ENCODE measurements around the gene PLXDC1. TPM values are rescaled to one million over a fixed set of nuclear protein-coding genes. Genes with fewer than 3 reads are reported as not detected.

PLXDC1 gene
- total RNA-seq, 1 donor from 2014 or later = 0.52 TPM

- no peaks in the 10 kb centered on the region for H3K36me3 ChIP-seq (ENCODE audit: control insufficient read depth in 3 of 3, insufficient read depth in 3 of 3, low read length in 3 of 3)
- no peaks in the 10 kb centered on the region for H3K27me3 ChIP-seq (ENCODE audit: control insufficient read depth in 3 of 3, insufficient read depth in 3 of 3, low read length in 3 of 3)
- H3K4me3 ChIP-seq (ENCODE audit: low read length in 3 of 3) = no peak overlapping the region
- H3K27ac ChIP-seq (ENCODE audit: low read depth, low read length) = no peak overlapping the region
- H3K9me3 ChIP-seq (ENCODE audit: control insufficient read depth in 3 of 3, low read length in 3 of 3) = no peaks in the 10 kb centered on the region
- no peak overlapping the region for H3K9ac ChIP-seq (ENCODE audit: low read depth in 1 of 3, low read length in 3 of 3)
- peaks cover 10 to 25% (median 16%) of the 10 kb centered on the region in 3 donors for H3K4me1 ChIP-seq (ENCODE audit: control insufficient read depth in 3 of 3, insufficient read depth in 3 of 3, low read length in 3 of 3)
These were observed 10.5 kb upstream of the PLXDC1 start for GRCh38 chr17:39161962-39162361.

- no peaks in the 10 kb centered on the region for H3K36me3 ChIP-seq (ENCODE audit: control insufficient read depth in 3 of 3, insufficient read depth in 3 of 3, low read length in 3 of 3)
- H3K4me3 ChIP-seq (ENCODE audit: low read length in 3 of 3) = no peak overlapping the region
- H3K27me3 ChIP-seq (ENCODE audit: control insufficient read depth in 3 of 3, insufficient read depth in 3 of 3, low read length in 3 of 3) = no peaks in the 10 kb centered on the region
- H3K4me1 ChIP-seq (ENCODE audit: control insufficient read depth in 3 of 3, insufficient read depth in 3 of 3, low read length in 3 of 3) = peaks cover 0 to 8% (median 7%) of the 10 kb centered on the region in 3 donors
- no peak overlapping the region for H3K9ac ChIP-seq (ENCODE audit: low read depth in 1 of 3, low read length in 3 of 3)
- H3K27ac ChIP-seq (ENCODE audit: low read depth, low read length) = no peak overlapping the region
- H3K9me3 ChIP-seq (ENCODE audit: control insufficient read depth in 3 of 3, low read length in 3 of 3) = no peaks in the 10 kb centered on the region
These were observed 7.2 kb upstream of the PLXDC1 start for GRCh38 chr17:39158623-39159022.

GRCh38 chr17:39156491-39156890, 5.1 kb upstream of the PLXDC1 start:
- no peak overlapping the region for H3K27ac ChIP-seq (ENCODE audit: low read depth, low read length)
- peaks cover 0 to 4% (median 0%) of the 10 kb centered on the region in 3 donors for H3K27me3 ChIP-seq (ENCODE audit: control insufficient read depth in 3 of 3, insufficient read depth in 3 of 3, low read length in 3 of 3)
- no peaks in the 10 kb centered on the region for H3K9me3 ChIP-seq (ENCODE audit: control insufficient read depth in 3 of 3, low read length in 3 of 3)
- no peak overlapping the region for H3K9ac ChIP-seq (ENCODE audit: low read depth in 1 of 3, low read length in 3 of 3)
- no peaks in the 10 kb centered on the region for H3K36me3 ChIP-seq (ENCODE audit: control insufficient read depth in 3 of 3, insufficient read depth in 3 of 3, low read length in 3 of 3)
- H3K4me1 ChIP-seq (ENCODE audit: control insufficient read depth in 3 of 3, insufficient read depth in 3 of 3, low read length in 3 of 3) = peaks cover 16 to 27% (median 20%) of the 10 kb centered on the region in 3 donors
- H3K4me3 ChIP-seq (ENCODE audit: low read length in 3 of 3) = no peak overlapping the region

- Histone ChIP-seq H3K9me3 (ENCODE audit: control insufficient read depth in 3 of 3, low read length in 3 of 3) (no peaks in the 10 kb centered on the region), H3K36me3 (ENCODE audit: control insufficient read depth in 3 of 3, insufficient read depth in 3 of 3, low read length in 3 of 3) (no peaks in the 10 kb centered on the region), H3K4me1 (ENCODE audit: control insufficient read depth in 3 of 3, insufficient read depth in 3 of 3, low read length in 3 of 3) (peaks cover 18 to 33% (median 20%) of the 10 kb centered on the region in 3 donors), H3K9ac (ENCODE audit: low read depth in 1 of 3, low read length in 3 of 3) (no peak overlapping the region), H3K27me3 (ENCODE audit: control insufficient read depth in 3 of 3, insufficient read depth in 3 of 3, low read length in 3 of 3) (peaks cover 4 to 9% (median 7%) of the 10 kb centered on the region in 3 donors), H3K4me3 (ENCODE audit: low read length in 3 of 3) (no peak overlapping the region), H3K27ac (ENCODE audit: low read depth, low read length) (no peak overlapping the region)
These were observed 4.2 kb upstream of the PLXDC1 start for GRCh38 chr17:39155654-39156053.

- H3K9ac ChIP-seq (ENCODE audit: low read depth in 1 of 3, low read length in 3 of 3) = peak overlapping the region; percentile 86 to 94 (median 89)
- H3K36me3 ChIP-seq (ENCODE audit: control insufficient read depth in 3 of 3, insufficient read depth in 3 of 3, low read length in 3 of 3) = no peaks in the 10 kb centered on the region
- peaks cover 11 to 21% (median 16%) of the 10 kb centered on the region in 3 donors for H3K27me3 ChIP-seq (ENCODE audit: control insufficient read depth in 3 of 3, insufficient read depth in 3 of 3, low read length in 3 of 3)
- peak overlapping the region; percentile 92 to 96 (median 95) for H3K4me3 ChIP-seq (ENCODE audit: low read length in 3 of 3)
- H3K4me1 ChIP-seq (ENCODE audit: control insufficient read depth in 3 of 3, insufficient read depth in 3 of 3, low read length in 3 of 3) = peaks cover 23 to 33% (median 26%) of the 10 kb centered on the region in 3 donors
- peak overlapping the region; percentile 83 for H3K27ac ChIP-seq (ENCODE audit: low read depth, low read length)
- no peaks in the 10 kb centered on the region for H3K9me3 ChIP-seq (ENCODE audit: control insufficient read depth in 3 of 3, low read length in 3 of 3)
These were observed 2.2 kb upstream of the PLXDC1 start for GRCh38 chr17:39153599-39154051.

GRCh38 chr17:39151943-39152818, 744 bp upstream of the PLXDC1 start:
- no peaks in the 10 kb centered on the region for H3K36me3 ChIP-seq (ENCODE audit: control insufficient read depth in 3 of 3, insufficient read depth in 3 of 3, low read length in 3 of 3)
- H3K27ac ChIP-seq (ENCODE audit: low read depth, low read length) = peak overlapping the region; percentile 83
- peak overlapping the region; percentile 43 to 96 (median 95) for H3K4me3 ChIP-seq (ENCODE audit: low read length in 3 of 3)
- H3K27me3 ChIP-seq (ENCODE audit: control insufficient read depth in 3 of 3, insufficient read depth in 3 of 3, low read length in 3 of 3) = peaks cover 11 to 21% (median 16%) of the 10 kb centered on the region in 3 donors
- peak overlapping the region in 2 of 3 donors; percentile 1 to 89 for H3K9ac ChIP-seq (ENCODE audit: low read depth in 1 of 3, low read length in 3 of 3)
- H3K4me1 ChIP-seq (ENCODE audit: control insufficient read depth in 3 of 3, insufficient read depth in 3 of 3, low read length in 3 of 3) = peaks cover 26 to 33% (median 26%) of the 10 kb centered on the region in 3 donors
- no peaks in the 10 kb centered on the region for H3K9me3 ChIP-seq (ENCODE audit: control insufficient read depth in 3 of 3, low read length in 3 of 3)

- peaks cover 11 to 21% (median 16%) of the 10 kb centered on the region in 3 donors for H3K27me3 ChIP-seq (ENCODE audit: control insufficient read depth in 3 of 3, insufficient read depth in 3 of 3, low read length in 3 of 3)
- no peaks in the 10 kb centered on the region for H3K36me3 ChIP-seq (ENCODE audit: control insufficient read depth in 3 of 3, insufficient read depth in 3 of 3, low read length in 3 of 3)
- no peak overlapping the region for H3K27ac ChIP-seq (ENCODE audit: low read depth, low read length)
- peak overlapping the region; percentile 27 to 54 (median 51) for H3K4me3 ChIP-seq (ENCODE audit: low read length in 3 of 3)
- peak overlapping the region in 1 of 3 donors; percentile 60 for H3K9ac ChIP-seq (ENCODE audit: low read depth in 1 of 3, low read length in 3 of 3)
- H3K4me1 ChIP-seq (ENCODE audit: control insufficient read depth in 3 of 3, insufficient read depth in 3 of 3, low read length in 3 of 3) = peaks cover 26 to 33% (median 26%) of the 10 kb centered on the region in 3 donors
- no peaks in the 10 kb centered on the region for H3K9me3 ChIP-seq (ENCODE audit: control insufficient read depth in 3 of 3, low read length in 3 of 3)
These were observed 665 bp downstream of the PLXDC1 start for GRCh38 chr17:39150795-39151149.

GRCh38 chr17:39150104-39150634, 1.3 kb downstream of the PLXDC1 start:
- Histone ChIP-seq H3K36me3 (ENCODE audit: control insufficient read depth in 3 of 3, insufficient read depth in 3 of 3, low read length in 3 of 3) (no peaks in the 10 kb centered on the region), H3K27ac (ENCODE audit: low read depth, low read length) (no peak overlapping the region), H3K9ac (ENCODE audit: low read depth in 1 of 3, low read length in 3 of 3) (peak overlapping the region in 1 of 3 donors; percentile 60), H3K4me1 (ENCODE audit: control insufficient read depth in 3 of 3, insufficient read depth in 3 of 3, low read length in 3 of 3) (peaks cover 26 to 35% (median 28%) of the 10 kb centered on the region in 3 donors), H3K9me3 (ENCODE audit: control insufficient read depth in 3 of 3, low read length in 3 of 3) (no peaks in the 10 kb centered on the region), H3K27me3 (ENCODE audit: control insufficient read depth in 3 of 3, insufficient read depth in 3 of 3, low read length in 3 of 3) (peaks cover 11 to 21% (median 16%) of the 10 kb centered on the region in 3 donors), H3K4me3 (ENCODE audit: low read length in 3 of 3) (peak overlapping the region in 1 of 3 donors; percentile 51)

- H3K27me3 ChIP-seq (ENCODE audit: control insufficient read depth in 3 of 3, insufficient read depth in 3 of 3, low read length in 3 of 3) = peaks cover 11 to 21% (median 16%) of the 10 kb centered on the region in 3 donors
- no peak overlapping the region for H3K9ac ChIP-seq (ENCODE audit: low read depth in 1 of 3, low read length in 3 of 3)
- no peak overlapping the region for H3K4me3 ChIP-seq (ENCODE audit: low read length in 3 of 3)
- no peaks in the 10 kb centered on the region for H3K9me3 ChIP-seq (ENCODE audit: control insufficient read depth in 3 of 3, low read length in 3 of 3)
- H3K36me3 ChIP-seq (ENCODE audit: control insufficient read depth in 3 of 3, insufficient read depth in 3 of 3, low read length in 3 of 3) = no peaks in the 10 kb centered on the region
- H3K27ac ChIP-seq (ENCODE audit: low read depth, low read length) = no peak overlapping the region
- H3K4me1 ChIP-seq (ENCODE audit: control insufficient read depth in 3 of 3, insufficient read depth in 3 of 3, low read length in 3 of 3) = peaks cover 23 to 34% (median 29%) of the 10 kb centered on the region in 3 donors
These were observed 3.9 kb downstream of the PLXDC1 start for GRCh38 chr17:39147221-39148185.
